HG02884 (cell line): Measurements from ENCODE around the gene PLA2G1B.
"Not testable (repeated sequence)": the region's sequence is repeated elsewhere in the genome, so short reads cannot be mapped to it uniquely, and the experiment has no call there.

Source experiments
- ATAC-seq: cut with Tn5 transposase; IDR thresholded peaks from one replicate; pipeline ENCODE4 v1.9.1; 2021; ENCODE audit warnings: mild to moderate bottlenecking, moderate library complexity; ENCODE audit not compliant: unreplicated experiment

The PLA2G1B gene

GRCh38 chr12:120359128-120359527 lies 31.5 kb upstream of the PLA2G1B start:
- ATAC-seq, result no peak

GRCh38 chr12:120358412-120359100 lies 31.0 kb upstream of the PLA2G1B start:
- no peak for ATAC-seq

- no peak for ATAC-seq
Observed at GRCh38 chr12:120357104-120357503, 29.5 kb upstream of the PLA2G1B start.

GRCh38 chr12:120356567-120357030 lies 29.0 kb upstream of the PLA2G1B start:
- no peak for ATAC-seq

- ATAC-seq, result no peak
Observed at GRCh38 chr12:120353556-120354317, 26.2 kb upstream of the PLA2G1B start.

- ATAC-seq, result no peak
Observed at GRCh38 chr12:120353136-120353535, 25.6 kb upstream of the PLA2G1B start.

GRCh38 chr12:120352117-120352516 lies 24.5 kb upstream of the PLA2G1B start:
- no peak for ATAC-seq

GRCh38 chr12:120350576-120351350 lies 23.2 kb upstream of the PLA2G1B start:
- ATAC-seq, result no peak

- no peak for ATAC-seq
Observed at GRCh38 chr12:120347766-120348165, 20.2 kb upstream of the PLA2G1B start.

- no peak for ATAC-seq
Observed at GRCh38 chr12:120346681-120347080, 19.1 kb upstream of the PLA2G1B start.

GRCh38 chr12:120346031-120346430 lies 18.5 kb upstream of the PLA2G1B start:
- ATAC-seq, result no peak

- ATAC-seq, result no peak
Observed at GRCh38 chr12:120343692-120344091, 16.1 kb upstream of the PLA2G1B start.

- no peak for ATAC-seq
Observed at GRCh38 chr12:120343039-120343537, 15.5 kb upstream of the PLA2G1B start.

- no peak for ATAC-seq
Observed at GRCh38 chr12:120342175-120343038, 14.8 kb upstream of the PLA2G1B start.

- no peak for ATAC-seq
Observed at GRCh38 chr12:120339256-120339655, 11.7 kb upstream of the PLA2G1B start.

GRCh38 chr12:120337730-120338129 lies 10.2 kb upstream of the PLA2G1B start:
- no peak for ATAC-seq

- ATAC-seq, result not testable (repeated sequence)
Observed at GRCh38 chr12:120336392-120336791, 8.8 kb upstream of the PLA2G1B start.

GRCh38 chr12:120335447-120335846 lies 7.9 kb upstream of the PLA2G1B start:
- ATAC-seq, result not testable (repeated sequence)

GRCh38 chr12:120332523-120332922 lies 4.9 kb upstream of the PLA2G1B start:
- no peak for ATAC-seq

GRCh38 chr12:120332041-120332440 lies 4.5 kb upstream of the PLA2G1B start:
- ATAC-seq, result no peak
